Fibroblast of skin of abdomen (primary cell): ENCODE results near the gene PIK3R1.
A peak's percentile ranks its signal among the peaks of the same experiment; 100 is the strongest.
"Not testable (repeated sequence)": the region's sequence is repeated elsewhere in the genome, so short reads cannot be mapped to it uniquely, and the experiment has no call there.

Source experiments
- DNase-seq: peaks from one replicate; pipeline ENCODE4 v3.0.0-alpha.2; 2013

The PIK3R1 gene

DNA sequence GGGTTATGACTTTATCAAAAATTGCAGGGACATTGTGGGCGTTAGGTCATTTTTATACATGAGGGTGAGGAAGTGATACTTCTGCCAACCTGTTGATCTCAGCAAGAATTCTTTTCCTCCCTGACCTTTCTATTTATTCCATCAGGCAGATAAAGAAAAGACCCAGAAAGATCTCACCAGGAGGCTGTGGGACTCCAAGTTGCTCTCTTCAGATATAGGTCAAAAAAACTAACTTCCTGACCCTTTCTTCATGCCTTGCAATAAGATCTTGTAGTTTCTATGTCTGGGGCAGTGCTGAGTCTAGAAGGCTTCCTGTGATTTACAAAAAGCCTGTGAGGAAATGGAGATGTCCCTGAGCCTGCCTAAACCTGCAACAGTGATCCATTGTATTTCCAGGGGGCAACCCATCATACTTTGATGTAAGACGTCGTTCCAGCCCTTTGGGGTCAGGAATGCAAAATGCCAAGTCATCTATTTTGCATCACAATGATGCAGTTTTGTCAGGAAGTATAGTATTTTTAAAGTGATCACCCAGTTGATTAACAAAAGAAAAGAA, 22.0 kb upstream of the PIK3R1 start:
- no peak for DNase-seq

DNA sequence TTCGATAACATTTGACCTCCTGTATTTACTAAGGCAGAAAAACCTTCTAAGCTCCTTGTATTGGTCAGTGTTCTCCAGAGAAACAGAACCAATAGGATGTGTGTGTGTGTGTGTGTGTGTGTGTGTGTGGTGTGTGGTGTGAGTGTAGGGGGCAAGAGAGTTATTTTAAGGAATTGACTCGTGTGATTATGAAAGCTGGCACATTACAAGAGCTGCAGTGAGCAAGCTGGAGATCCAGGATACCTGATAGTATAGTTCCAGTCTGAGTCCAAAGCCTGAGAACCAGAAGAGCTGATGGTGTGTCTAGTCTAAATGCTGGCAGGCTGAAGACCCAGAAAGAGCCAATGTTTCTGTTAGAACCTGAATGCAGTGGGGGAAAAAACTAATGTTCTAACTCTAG, 21.2 kb upstream of the PIK3R1 start:
- no peak for DNase-seq

DNA sequence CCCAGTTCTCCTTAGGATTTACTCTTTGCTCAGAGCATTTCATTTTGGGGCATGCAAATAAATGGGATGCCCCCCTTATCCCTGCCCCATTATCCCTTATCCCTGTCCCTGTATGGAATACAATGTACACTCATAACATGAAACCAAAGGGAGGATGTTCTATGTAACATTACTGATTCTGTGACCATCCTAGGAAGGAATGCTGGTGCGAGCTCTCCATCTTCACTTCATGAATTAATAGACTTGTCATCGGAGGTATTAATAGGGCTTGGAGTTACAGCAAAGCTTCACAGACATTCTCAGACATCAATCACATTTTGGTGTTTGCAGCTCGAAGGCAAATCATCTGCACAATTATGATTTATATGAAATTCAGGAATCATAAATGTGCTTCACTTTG, 20.4 kb upstream of the PIK3R1 start:
- DNase-seq, result no peak

DNA sequence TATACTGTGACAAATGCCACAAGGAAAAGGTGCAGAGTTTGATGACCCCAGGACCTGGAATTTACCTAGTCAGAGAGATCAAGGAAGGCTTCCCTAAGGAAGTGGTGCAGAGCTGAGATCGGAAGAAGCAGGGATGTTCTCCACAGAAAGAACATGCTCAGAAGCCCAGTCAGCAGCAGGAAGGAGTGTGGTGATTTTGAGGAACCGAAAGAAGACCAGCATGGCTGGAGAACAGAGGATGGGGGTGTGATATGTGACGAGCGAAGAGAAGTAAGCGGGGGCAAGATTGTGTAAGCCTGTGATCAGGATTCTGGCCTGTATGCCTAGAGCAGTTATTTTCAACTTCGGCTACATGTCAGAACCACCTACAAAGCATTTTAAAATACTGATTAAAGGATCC, 18.7 kb upstream of the PIK3R1 start:
- DNase-seq, result no peak

DNA sequence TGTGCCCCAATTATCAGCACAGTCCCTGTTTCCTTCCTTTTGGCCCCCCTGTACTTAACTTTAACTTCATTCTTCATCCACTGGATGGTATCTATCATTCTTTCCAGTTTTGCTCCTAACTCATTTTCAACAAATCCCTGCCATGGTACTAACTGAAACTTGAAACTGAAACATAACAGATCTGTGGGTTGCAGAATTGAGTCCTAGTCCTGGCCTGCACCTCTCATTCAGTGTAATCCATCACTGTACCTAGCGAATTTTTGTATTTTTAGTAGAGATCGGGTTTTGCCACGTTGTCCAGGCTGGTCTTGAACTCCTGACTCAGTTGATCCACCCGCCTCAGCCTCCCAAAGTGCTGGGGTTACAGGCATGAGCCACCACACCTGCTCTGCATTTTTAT, 15.3 kb upstream of the PIK3R1 start:
- no peak for DNase-seq

DNA sequence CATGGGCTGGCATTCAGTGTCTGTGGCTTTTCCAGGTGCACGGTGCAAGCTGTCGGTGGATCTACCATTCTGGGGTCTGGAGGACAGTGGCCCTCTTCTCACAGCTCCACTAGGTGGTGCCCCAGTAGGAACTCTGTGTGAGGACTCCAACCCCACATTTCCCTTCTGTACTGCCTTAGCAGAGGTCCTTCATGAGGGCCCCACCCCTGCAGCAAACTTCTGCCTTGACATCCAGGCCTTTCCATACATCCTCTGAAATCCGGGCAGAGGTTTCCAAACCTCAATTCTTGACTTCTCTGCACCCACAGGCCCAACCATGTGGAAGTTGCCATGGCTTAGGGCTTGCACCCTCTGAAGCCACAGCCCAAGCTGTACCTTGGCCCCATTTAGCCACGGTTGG, 4.9 kb upstream of the PIK3R1 start:
- not testable (repeated sequence) for DNase-seq

DNA sequence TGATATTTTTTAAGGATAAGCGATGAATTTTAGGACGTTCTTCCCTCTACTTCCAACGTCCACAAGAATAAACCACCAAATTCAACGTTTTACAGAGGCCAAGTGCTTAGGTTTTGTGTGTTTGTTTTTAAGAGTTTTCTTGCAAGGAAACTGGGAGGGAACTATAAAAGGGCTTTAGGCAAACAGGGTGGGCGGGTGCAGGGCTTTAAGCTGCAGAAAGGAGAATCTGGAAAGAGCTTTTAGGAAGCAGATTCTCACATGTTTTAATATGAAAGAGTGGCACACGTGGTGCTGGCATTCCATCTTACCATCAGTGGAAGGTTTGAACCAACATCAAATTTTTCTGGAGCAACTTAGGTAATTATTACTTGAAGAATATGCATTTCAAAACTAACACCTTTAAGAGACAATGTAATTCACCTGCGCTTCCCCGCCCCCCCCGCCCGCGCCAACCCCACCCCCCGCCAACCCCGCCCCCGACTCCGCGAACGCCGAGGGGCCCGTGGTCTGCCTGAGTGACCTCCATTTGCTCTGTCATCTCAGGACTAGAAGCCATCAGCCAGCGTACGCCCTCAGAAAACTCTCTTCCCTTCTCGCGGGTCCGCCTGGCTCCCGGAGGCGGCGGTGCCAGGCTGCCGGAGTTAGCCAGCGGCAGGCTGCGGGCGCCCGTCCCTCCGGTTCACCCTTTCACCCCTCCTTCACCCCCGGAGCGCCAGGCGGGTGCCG, 911 bp upstream of the PIK3R1 start:
- DNase-seq, result no peak

DNA sequence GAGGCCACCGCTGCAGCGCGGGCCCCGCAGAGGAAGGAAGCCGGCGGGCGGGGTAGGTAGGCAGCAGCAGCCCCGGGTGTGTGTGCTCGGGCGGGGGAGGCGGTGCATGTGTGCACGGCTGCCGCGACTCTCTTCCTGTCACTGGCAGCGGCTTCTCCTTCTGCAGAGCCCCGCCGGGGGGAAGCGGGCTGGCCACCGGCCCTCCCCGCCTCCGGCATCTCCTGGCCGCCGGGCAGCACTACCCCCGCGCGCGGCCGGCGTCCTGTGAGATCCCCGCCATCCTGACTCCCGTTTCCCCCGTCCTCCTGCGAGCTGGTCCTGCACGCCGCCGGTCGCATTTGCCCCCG, 315 bp downstream of the PIK3R1 start:
- DNase-seq, result no peak

DNA sequence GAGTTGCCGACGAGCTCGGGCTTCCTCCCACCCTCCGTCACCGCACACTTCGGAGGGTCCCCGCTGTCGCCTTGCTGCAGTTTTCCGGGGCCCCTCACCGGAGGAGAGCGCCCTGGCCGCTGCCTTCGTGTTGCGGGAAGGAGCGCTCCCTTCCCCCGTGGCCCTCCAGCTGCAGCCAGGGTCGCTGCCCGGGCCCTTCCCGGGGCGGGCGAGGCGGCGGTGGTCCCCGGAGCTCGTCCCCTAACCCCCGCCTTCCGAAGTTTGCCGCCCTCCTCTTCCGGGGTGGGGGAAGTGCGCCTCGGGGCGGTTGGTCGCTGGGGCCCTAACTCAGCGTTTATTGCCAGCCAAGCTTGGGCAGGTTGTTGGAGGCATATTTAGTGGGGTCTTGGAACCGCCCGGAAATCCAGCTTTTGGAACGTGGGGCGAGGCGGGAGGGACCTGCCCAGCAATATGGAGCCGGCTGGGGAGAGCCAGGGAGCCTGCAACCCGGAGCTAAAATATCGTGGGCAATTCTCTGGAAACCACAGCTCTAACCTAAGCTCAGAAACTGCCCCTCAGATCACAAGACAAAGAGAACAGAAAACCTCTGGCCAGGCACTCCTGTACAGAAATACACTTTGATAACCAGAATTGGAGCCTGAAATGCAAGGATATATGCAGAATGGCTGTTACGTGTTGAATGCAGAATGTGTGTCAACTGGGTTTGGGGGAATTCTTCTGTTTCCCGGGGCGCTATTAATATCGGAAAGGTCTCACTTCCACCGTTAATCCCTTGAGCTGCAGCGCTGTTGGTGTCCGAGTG, 890 bp downstream of the PIK3R1 start:
- peak; percentile 24 for DNase-seq

DNA sequence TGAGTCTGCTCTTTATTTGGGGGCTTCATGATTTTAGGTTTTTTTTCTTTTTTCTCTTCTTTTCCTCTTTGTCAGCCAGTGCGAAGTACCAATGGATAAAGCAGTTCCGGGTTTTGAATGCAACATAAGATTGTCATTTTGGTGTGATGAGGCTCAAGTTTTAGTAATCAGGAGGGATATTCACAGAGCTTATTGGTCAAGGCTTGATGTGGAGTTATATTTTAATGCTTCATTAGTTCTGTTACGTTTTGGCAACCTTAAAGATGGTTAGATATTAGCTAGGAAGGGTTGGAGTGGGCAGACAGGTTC, 1.4 kb downstream of the PIK3R1 start:
- no peak for DNase-seq

DNA sequence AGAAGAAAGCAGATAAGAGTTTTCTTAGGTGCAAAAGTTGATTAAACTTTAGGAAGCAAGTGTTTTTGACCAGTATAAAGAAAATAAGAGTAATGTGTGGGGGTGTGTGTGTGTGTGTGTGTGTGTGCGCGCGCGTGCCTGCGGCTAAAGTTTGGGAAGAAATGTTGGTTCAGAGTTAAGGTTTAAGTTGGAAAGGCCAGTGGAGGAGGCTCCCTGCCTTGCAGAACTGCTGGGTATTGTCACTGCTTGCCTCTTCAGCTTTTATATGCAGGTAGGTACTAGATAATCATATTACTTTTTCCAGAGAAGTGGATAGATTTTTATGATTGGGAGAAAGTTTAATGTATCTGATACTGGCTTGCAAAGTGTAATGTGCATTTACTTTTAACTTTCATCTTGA, 2.0 kb downstream of the PIK3R1 start:
- peak; percentile 9 for DNase-seq

DNA sequence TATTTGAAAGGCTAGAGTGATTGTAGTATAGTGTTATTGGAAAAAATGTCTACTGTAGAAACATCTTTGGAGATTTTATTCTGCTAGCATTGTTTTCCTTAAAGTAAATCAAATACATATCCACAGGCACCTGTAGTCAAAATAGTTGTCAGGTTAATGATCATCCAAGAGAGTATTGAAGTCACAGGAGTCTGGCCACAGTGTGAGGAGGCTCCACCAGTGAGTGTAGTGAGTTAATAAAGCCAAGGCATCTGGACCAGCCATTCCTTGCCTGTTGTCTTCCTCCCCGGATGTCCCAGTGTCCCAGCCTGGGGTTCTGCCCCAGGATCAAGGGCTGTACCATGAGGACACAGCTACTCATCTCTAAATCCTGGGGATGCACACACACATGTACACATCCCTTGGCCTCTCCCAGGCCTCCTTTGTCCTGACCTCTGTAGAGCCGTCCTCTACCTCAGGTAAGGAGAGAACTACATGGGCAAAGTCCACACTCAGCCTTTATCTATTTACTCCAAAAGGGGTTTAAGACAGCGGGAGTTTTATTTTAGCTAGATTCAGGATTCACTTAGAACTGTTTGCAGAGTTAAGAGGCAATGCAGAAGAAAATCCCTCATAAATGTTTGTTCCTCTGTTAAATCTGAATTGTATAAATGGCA, 3.7 kb downstream of the PIK3R1 start:
- no peak for DNase-seq

DNA sequence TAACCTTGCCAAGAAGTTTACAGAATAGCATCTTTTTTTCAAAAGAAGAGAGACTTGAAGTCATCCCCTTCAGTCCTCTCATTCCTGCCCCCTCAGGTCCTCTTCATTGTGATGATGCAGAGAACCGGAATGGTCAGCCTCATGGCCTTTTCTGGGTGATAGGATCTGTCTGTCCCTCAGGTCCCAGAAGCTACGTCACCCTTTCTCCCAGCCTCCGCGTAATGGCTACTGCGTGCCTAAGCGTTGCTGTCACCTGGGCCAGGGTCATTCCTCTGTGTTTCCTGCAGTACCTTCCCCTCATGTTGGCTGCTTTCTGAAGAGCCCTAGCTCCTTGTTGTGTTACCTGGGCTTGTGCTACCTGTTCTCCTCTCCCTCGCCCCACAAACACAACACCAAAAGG, 4.7 kb downstream of the PIK3R1 start:
- no peak for DNase-seq

DNA sequence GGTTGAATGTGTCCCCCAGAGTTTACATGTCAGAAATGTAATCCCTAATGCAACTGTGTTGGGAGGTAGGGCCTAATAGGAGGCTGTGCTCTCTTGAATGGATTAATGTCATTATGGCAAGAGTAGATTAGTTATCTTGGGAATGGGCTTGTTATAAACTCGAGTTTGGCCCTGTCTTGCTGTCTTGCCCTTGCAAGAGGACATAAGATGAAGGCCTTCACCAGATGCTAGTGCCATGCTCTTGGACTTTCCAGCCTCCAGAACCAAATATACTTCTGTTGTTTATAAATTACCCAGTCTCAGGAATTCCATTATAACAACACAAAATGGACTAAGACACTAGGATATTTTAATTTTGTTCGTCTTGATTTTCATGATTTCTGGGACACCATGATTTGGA, 5.4 kb downstream of the PIK3R1 start:
- DNase-seq, result no peak

DNA sequence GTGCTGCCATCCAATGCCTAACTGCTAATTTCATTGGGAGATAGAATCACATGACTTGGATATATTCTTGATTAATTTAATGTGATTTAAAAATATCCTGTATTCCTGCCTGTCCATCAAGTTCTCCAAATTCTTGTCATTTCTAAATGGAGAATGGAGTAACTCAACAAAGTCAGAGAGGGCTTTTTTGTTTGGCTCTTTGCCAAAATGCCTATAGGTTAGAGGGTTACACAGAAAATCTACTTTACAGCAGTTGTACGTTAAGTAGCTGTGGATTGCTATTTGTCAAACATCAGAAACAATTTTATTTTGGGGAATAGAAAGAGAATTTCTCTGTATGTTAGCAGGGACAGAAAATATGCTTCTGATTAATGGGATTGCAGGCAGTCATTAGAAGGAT, 5.9 kb downstream of the PIK3R1 start:
- no peak for DNase-seq

DNA sequence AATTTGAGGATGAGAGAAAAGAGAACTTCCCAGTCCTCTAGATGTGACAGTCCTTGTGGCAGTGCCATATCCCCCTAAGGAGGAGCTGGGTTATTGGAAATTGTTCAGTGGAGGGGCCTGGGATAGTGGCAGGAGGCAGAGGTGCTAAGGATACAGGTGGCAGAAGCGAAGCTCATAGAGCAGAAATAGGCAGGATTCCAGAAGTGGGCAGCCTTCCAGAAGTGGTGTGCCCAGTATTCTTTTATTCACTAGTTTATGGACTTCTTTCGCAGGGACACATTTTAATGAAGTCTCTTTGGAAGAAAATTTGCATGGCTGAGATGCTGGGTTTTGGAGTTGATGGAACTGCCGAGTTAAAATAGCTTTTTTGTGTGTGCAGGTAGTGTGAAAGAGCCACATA, 6.8 kb downstream of the PIK3R1 start:
- no peak for DNase-seq

DNA sequence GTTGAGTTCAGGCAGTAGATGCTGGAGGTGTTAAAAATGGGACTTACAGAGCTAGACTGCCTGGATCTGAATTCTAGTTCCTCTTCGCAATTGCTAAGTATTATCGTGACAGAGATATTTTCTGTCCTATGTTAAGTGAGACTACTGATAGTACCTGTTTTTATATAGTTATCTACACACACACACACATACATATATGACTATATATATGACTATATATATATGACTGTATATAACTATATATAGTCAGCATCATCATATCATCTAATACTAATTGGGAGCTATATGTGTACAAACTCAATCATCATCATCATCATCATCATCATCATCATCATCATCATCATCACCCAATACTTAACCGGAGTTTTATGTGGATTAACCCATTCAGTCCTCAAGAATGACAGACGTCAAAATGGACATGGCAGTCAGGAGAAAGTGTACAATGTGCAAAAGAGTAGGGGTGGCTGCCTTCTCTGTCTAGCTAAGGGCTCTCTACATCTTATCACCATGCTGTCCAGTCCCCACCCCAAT, 7.3 kb downstream of the PIK3R1 start:
- DNase-seq, result no peak

DNA sequence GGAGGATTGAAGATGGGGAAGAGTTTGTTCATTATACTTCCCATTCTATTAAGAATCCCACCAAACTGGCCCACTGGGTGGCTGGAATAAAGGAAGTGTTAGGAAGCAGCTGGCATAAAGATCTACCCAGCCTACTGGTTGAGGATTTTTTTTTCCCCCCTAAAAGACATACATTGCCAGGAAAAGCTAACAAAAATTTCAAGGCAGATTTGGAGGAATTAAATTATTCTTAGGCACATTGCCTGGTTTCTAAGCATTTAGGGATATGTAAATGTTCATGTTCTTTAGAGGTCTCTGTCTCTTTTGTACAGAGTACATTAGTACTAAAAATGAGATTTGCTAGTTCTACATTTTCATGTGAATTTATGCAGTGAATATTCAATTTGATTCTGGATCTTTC, 8.3 kb downstream of the PIK3R1 start:
- DNase-seq, result no peak

DNA sequence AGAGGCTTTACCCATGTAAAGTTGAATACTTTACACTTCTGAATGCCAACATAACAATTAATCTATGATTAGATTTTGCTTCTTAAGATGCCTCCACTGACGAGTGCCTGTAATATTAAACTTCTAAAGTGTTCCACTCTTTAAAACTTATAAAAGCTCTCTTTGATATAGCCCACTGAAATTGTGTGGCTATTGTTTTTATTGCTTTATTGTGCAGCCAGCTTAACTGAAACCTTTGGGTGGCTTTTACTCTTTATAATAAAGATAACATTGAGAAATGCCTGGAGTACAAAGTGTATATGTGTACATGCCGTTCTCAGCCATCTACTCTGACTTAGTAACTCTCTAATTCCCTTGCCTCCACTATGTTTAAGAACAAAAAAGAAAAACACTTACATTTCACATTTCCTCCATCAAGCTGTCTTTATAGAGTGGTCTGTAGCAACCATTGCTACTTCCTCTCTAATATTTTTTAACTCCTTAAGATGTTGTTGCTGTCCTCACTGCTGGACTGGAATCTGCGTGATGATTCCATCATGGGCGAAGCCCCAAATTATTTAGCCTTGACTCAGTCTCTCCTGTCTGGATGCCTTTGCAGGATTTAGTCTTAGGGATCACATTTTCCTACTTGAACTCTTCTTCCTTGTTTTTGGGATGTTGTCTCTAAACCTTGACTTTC, 9.1 kb downstream of the PIK3R1 start:
- no peak for DNase-seq

DNA sequence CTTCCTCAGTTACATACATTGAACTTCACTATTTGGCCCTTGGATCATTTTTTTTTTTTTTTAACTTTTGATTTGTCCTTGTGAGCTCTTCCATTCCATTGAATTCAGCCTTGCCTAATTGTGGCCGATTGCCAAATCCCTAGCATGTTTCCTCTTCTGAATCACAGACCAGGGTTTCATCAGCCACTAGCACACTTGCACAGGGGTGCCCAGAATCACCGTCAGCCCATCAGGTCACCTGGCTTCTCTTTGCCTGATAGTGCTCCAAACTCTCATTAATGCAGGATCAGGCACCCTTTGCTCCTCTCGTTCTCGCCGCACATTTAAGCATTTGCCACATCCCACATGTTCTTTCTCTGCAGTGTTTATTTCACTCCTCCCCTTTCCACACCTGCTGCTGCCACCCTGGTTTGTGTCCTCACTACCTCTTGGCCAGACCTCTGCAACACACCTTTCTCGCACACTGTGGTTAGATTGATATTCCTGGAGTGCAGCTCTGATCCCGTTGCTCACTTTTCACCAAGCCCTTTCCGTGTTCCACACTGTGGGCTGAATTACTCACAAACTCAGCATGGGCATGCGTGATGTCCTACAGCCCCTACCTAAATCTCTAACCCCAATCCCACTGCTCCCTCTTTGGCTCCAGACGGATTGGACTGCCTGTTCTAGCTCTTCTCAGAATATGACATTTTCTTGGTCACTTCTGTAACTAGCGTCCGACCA, 9.8 kb downstream of the PIK3R1 start:
- DNase-seq, result peak; percentile 94

DNA sequence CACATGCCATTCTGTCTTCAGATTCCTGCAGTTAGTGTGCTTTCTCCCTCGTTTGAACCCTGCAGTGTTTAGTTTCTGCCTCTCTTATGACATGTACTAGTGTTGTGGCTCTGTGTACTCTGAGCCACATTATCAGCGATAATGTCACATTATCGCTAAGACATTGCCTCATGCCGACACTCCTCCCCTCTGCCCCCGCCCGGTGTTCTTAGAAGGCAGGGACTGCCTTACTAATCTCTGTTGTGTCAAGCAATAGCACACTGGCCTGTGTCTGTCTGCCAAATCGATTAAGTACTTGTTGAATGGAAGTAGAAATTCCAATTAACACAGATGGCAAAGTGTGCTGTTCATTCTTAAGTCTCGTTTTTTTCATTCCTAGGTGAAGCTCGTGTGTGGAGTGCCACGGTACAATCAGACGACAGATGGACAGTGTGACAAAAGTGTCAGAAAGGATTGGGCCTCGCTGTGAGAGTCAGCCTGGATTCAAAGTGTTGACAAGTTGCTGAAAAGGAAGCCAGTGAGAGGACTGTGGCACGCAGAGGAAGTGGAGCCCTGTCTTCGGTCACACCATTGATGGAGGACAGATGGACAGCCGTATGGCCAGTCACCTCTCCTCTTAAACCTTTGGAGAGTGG, 10.5 kb downstream of the PIK3R1 start:
- no peak for DNase-seq
